COR-L47 (cell line): ENCODE results near the gene BICRA.

Source experiments
- DNase-seq: peaks from one replicate; lab custom pipeline; 2025; lab: John Stamatoyannopoulos, UW

BICRA gene

DNA sequence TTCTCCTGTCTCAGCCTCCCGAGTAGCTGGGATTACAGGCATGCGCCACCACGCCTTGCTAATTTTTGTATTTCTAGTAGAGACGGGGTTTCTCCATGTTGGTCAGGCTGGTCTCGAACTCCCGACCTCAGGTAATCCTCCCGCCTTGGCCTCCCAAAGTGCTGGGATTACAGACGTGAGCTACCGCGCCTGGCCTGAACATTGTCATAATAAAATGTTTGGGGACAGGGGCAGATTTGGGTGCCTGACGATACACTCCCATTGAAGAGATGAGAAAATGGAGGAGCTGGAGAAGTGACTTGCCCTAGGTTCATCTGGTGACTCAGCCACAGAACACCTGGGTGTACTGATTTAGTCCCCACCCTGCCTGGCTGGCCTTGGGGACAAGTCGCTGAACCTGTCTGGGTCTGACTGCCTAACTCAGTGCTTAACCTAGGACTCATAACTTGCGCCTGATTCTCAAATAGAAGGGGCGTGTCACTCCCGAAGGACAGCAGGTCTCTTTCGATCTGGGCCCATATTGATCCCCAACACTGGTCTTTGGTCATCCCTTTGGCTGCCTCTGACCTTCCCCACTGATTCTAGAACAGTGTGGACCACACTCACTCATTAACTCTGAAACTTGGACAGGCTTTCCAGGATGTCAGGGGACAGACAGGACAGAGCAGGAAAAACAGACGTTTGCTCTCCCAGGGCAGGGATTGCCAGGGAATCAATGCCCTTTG, 7.6 kb upstream of the BICRA start:
- DNase-seq, result no peak

DNA sequence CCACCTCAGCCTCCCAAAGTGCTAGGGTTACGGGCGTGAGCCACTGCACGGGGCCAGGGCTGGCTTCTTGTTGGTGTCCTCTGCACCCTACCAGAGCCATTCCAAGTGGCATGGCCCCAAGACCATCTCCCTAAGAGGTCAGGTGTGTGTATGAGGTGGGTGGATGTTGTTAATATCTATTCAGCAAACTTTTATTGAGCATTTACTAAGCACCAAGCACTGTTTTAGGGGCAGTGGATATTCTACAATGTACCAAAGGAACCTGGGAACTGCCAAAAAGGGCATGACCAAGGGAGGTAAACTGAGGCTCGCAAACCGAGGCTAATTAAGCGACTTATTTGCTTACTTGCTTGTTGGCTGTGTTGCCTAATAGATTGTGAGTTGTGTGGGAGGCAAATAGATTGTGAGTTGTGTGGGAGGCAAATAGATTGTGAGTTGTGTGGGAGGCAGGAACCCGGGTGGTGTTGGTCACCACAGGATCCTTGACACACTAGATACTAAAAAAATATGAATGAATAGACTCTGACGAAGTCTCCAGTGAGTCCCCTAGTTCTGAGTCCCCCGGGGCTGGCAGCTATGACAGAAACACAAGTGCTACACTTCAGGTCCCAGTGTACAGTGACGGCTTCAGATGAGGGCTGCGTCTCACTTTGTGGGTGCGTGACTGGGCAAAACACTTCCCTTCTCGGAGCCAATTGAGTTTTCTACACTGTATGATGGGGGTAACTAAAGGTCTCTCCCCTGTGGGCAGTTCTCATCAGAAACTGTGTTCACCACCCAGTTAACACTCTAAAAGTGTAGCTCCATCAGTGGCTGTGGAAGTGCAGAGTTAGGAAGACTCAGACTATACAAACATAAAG, 5.0 kb upstream of the BICRA start:
- no peak for DNase-seq

DNA sequence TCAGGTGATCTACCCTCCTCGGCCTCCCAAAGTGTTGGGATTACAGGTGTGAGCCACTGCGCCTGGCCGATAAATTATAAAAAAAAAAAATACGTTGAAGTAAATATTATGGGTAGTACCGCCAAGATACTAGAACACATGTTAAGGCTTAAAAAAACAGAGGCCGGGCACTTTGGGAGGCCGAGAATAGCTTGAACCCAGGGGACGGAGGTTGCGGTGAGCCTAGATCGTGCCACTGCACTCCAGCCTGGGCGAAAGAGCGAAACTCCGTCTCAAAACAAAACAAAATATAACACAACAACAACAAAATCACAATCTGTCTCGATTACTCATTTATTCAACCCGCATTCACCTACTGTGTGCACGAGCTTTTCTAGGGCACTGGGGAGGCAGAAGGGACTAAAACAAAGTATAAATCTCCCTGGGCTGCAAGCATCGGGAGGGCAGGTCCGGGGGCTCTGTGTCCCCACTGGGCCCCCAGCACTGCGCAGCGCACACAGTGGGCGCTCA, 1.3 kb upstream of the BICRA start:
- no peak for DNase-seq

DNA sequence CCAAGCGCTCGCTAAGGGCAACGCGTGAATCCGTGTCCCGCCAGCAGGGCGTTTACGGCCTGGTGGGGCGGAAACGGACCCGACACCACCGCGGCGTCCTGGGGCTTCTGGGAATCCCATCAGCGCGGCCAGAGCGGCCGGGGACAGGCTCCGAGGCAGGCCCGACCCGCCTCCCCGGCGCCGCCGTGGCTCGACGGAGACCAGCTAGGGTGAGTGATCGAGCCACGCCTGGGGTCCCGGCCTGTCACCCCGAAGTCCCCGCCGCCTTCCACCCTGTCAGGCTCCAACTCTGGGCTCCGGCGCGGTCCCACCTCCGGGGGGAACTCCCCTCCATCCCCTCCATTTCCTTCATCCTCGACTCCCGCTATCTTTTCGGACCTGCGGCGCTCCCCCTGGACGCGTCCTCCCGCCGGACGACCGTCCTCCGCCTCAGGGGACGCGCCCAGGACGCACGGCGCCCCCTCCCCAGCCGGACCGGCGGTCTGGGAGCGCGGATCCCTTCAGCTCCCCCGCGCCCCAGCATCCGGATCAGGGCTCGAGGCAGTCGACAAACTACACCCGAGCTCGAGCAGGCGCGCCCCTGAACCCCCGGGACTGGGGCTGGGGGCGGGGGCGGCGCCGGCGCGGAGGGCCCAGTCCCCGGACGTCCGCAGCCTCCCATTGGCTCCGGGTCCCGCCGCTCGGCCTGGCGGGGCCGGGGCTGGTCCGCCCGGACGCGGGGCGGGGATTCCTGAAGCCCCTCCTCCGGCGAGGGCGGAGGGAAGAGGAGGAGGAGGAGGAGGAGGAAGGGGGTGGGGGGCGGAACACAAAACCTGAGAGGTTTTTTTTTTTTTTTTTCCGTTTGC, 638 bp upstream of the BICRA start:
- peak; percentile 83 for DNase-seq

DNA sequence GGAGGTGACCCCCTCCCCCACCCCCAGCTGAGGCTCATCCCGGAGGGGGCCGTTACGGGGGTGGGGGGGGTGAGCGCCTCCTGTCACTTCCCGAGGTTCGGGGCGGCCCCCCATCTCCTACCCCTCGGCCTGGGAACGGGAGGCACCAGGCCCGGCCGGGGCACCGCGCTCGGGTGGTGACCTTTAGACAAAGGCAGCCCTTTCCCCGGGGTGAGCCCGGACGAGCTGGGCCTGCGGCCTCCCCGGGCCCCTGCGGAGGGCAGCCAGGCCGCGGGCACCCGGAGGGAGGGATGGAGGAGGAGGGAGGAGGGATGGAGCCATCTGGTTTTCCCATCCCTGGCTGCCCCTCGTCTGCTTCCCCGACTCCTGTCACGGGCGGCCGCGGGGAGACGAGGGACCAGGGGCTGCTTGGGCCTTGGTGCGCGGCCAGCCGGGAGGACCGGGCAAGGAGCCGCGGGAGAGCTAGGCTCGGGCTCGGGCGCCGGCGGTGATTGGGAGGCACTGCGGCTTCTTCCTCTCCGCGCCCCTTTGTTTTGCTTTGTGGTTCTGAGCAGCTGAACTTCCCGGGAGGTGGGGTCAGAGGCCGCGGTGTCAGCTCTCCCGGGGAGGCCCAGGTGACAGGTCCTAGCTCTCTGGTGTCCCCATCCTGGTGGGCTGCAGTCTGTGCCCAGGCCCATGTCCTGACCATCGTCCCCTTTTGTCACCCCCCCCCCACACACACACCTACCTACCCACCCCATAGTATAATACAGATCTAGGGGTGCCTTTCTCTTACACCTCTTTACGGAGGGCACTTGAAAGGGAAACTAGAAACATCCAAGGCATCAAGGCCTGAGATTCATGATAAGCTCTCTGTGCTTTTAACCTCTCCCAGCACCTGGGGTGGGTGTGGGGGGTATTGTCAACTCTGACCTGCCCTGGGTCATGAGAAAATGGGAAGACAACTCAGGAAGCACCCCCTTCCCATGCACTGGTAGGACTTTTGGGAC, 1.3 kb downstream of the BICRA start:
- DNase-seq, result no peak

GRCh38 chr19:47610902-47611301, 2.0 kb downstream of the BICRA start:
- DNase-seq, result no peak

DNA sequence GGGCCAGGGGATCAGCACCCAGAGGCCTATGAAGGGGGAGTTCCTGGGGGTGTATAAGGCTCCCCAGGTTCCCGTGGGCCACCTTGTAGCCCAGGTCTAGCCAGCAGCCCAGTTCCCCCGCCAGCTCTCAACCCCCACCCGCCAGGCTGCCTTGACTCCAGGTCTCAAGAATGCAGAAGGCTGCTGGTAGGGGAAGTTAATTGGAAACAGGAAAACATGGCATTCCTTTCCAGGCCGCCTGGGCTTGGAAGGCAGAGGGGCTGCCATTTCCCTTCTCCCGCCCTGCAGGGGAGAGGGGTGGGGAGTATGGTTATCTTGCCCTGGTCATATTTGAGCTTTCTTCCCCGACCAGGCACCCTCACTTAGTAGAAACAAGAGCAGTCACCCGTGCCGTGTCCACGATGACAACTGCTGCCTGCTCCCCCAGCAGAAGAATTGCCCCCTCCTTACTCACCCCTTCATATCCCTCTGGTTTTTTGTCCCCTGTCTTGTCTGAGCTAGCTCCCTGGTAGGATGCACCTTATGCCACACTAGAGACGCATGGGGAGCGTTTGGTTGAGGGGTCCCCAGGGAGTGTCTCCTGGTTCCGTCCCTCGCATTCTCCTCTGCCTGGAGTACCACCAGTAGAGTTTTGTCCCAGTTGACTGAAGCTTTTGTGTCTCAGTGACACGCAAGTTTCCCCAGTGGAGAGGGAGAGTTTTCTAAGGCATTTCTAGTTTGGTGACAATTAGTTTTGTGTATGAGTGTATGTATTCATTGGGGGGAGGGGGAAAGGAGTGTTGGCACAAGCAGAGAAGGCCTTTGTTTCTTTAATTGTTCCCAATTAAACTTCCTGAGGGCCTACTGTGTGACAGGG, 4.5 kb downstream of the BICRA start:
- no peak for DNase-seq

GRCh38 chr19:47614021-47614295, 5.0 kb downstream of the BICRA start:
- no peak for DNase-seq

DNA sequence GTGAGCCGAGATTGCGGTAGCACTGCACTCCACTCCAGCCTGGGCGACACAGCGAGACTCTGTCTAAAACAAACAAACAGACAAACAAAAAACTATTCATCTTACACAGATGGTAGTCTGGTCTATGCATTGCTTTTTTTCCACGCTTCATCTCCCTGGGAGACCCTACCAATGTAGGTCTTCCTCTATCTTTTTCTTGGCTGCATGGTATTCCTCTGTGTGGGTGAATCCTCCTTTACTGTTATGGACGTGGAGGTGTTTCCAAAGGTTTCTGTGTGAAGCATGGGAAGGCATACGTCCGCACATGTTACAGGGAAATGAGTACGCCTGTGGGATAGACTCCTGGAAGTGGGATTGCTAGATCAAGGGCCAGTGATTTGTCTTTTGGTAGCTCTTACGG, 5.6 kb downstream of the BICRA start:
- no peak for DNase-seq

GRCh38 chr19:47615230-47615629, 6.3 kb downstream of the BICRA start:
- no peak for DNase-seq

DNA sequence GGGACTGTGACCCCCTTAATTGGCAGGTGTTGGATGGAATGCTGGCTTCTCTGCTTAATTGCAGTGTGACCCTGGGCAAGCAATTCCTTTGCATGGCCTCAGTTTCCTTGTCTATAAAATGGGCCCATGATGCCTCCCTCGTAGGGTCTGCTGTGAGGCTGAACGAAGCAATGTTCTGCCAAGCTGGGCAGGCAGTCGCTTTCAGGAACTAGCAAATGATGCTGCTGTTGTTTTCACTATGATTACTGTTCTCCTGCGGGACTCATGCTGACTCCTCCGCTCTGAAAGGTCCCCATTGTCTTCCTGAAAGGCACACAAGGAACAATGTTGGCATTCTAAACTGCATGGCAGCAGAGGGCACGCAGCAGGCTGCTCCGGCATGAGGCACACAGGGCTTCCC, 6.8 kb downstream of the BICRA start:
- no peak for DNase-seq

DNA sequence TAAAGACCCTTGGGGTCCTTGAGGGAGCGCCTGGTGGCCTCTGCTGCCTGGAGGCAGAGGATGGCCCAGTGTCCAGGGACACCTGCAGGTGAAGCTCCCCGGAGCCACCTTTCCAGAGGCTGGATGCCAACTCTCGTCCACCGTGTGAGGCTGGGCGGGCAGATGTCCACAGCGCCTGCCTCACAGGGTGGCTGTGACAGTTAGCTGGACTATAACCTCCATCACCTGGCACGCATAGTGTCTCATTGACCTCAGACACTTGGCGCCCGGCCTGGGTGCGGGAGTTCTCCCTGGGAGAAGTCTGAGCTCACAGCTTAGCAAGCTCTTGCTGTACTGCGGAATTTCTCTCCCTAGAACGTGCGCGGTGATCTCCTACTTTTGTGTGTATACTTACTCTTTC, 9.8 kb downstream of the BICRA start:
- no peak for DNase-seq

DNA sequence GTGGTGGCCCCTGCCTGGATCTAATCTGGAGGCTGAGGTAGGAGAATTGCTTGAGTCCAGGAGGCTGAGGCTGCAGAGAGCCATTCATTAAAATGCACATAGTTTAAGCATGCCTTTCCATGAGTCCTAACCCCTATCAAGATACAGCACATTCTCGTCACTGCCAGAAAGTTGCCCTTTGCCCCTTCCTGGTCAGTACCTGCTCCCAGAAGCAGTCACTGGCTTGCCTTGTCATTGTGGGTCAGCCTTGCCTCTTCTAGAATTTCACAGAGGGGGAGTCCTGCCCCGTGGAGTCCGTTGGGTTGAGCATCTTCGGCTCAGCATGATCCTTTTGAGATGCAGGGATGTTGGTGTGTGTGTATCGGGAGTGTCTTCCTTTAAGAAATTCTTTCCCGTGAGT, 10.8 kb downstream of the BICRA start:
- no peak for DNase-seq

DNA sequence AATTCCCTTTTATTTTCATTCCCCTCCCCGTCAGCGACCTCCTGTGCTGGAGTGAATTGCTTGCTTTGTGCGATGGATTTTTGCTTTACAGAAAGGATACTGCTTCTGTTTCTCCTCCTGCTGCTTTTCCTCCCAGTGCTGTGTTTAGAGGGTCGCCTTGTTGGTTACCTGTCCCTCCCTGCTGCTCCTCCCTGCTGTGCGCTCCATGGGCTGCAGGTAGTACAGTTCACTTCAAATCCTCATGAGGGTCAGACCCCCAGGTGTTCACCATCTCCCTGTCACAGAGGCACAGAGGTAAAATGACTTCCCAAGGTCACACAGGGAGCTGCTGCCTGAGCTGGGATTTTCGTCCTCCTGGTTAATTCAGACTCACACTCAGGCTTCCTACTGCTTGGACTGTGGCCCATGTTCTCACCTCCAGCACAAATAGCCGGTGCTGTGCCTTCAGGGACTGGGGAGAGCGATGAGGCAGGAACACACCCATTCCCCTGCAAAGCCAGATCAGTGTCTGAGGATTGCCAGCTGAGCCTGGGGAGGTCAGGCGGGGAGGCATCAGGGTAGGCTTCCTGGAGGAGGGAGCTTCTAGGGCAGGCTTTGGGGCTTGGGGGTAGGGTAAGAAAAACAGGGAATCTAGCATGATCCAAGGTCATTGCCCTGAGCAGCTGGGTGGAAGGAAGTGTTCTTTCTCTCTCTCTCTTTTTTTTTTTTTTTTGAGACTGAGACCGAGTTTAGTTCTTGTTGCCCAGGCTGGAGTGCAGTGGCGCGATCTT, 14.4 kb downstream of the BICRA start:
- DNase-seq, result no peak

- no peak for DNase-seq
Measured at GRCh38 chr19:47623921-47624391, 15.0 kb downstream of the BICRA start.

GRCh38 chr19:47625650-47626049, 16.7 kb downstream of the BICRA start:
- no peak for DNase-seq

DNA sequence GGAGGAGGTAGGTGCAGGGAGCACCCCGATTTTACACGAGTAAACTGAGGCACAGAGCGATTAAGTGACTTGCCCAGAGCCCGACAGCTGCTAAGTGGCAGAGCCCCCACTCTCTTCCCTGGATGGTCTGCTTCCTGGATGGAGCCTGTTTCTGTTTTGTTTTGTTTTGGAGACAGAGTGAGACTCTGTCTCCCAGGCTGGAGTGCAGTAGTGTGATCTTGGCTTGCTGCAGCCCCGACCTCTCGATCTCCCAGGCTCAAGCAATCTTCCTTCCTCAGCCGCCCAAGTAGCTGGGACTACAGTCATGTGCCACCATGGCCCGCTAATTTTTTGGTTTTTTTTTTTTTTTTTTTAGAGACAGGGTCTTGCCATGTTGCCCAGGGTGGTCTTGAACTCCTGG, 17.3 kb downstream of the BICRA start:
- DNase-seq, result no peak

GRCh38 chr19:47628078-47628771, 19.3 kb downstream of the BICRA start:
- DNase-seq, result no peak

- DNase-seq, result no peak
Measured at GRCh38 chr19:47630594-47630993, 21.7 kb downstream of the BICRA start.
